HTR-8/SVneo (cell line): ENCODE results near the gene DTNB.
A peak's percentile ranks its signal among the peaks of the same experiment; 100 is the strongest.

Source experiments
- DNase-seq: peaks from one replicate; pipeline ENCODE4 v3.0.0; 2011; ENCODE audit warnings: low spot score, mixed read lengths; ENCODE audit not compliant: insufficient read length
- FAIRE-seq: peaks from 2 replicates; lab custom pipeline; 2011; peaks lifted over from hg19 to GRCh38; lab: Jason Lieb, UNC

Gene DTNB

DNA sequence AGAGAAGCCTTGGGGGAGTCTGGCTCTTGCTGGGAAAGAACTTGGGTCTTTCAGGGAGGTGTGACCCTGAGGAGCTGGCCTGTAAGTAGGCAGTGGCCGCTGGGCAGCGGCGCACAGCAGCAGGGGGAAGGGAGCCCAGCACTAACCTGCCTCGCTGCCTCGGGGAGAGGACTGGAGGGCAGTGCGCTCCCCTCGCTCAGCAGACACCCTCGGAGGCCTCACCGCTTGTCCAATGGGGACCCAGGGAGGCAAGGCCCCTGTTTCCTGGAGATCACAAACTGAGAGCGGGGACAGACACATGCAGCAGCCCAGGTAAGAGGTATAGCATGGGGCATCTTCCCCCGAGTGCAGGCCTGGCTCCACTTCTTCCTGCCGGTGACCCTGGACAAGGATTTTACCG, 335.0 kb downstream of the DTNB start:
- FAIRE-seq = no peak
- DNase-seq = no peak

DNA sequence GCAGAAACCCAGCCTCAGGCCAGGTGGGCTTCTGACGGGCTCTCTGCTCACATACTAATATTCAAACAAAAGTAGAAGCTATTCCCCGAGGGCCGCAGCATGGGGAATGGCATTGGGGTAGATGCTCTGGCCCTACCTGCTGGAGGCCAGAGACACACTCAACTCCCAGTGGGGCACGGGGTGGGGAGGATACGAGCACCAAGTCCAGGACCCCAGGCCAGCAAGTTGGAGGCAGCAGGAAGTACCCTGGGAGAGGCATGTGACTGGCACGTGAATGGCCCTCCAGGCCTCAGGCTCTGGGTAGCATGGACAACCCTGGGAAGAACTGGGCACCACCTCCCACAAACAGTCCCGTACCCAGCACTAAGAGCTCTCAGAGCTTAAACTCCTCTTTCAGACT, 335.5 kb downstream of the DTNB start:
- FAIRE-seq (no peak), DNase-seq (no peak)

DNA sequence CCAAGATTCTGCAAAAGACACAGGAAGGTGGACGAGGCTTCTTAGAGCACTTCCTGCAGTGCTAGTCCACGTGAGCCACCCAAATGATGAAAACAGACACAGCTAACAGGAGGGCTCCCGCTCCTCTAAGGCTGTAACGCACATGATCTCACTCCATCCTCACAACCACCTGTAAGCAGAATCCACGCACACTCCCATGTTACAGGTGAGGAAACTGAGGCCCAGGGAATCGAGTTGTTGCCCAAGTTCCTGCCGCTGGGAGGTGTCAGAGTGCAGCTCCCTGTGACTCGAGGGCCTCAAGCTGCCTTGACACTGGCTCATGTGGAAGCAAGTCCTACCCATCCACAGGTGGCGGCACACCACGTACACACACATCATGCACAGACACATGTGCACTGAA, 336.1 kb downstream of the DTNB start:
- FAIRE-seq = peak; percentile 83
- no peak for DNase-seq

DNA sequence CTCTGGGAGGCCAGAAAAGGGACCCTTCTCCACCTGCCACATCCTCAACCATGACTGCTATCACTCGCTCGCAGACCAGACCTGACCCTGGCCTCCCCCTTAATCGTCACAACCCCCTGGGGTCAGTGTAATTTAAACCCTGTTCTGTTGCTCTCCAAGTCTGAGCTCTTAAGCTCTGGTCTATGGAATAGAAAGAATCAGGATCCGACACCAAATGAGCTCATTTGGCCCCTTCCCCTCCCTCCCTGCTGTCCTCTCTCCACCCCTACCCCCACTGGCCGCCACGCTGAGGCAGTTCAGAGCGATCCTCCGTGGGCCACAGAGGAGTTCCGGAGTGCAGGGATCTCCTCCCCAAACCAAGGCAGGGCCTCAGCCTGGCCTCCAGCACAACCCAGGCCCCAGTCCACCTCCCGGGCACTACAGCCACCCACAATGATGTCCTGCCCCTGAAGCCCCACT, 337.0 kb downstream of the DTNB start:
- no peak for FAIRE-seq
- DNase-seq = no peak

DNA sequence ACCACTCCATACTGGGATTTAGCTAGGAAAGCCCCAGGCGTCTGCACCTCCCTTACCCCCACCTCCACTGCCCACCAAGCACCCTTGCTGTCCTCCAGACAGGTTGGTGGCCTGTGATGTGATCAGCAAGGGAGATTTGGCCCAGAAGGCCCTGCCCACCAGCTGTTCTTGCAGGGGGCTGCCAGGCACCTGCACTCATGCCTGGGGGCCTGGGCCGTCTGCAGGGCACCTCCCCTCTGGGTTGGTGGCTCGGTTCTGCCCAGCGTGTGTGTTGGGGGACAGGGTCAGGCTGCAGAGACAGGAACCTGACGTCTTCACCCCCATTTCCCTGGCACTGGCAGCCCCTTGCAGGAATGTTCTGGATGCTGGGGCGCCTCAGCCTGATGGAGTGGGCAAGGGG, 337.4 kb downstream of the DTNB start:
- no peak for FAIRE-seq

DNA sequence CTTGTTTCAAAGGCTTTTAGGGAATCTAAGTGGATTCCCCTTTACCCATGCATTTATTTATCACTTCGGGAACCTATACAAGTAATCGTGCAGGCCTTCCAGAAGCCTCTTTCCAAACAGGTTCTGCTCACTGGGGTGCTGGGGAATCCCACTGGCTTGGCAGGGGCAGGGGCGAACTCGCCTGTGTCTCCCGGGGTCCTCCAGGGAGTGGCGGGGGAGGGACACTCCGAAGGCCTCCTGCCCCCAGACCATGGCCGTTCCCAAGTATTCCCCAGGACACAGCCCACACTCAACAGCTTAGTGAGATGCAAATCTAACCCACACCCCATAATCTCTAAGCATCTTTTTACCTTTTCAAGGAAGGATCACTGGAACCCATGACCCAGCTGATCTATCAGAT, 338.2 kb downstream of the DTNB start:
- no peak for DNase-seq
- FAIRE-seq = no peak

More for the DNA sequence above, 337.4 kb downstream of the DTNB start:
- DNase-seq = no peak

DNA sequence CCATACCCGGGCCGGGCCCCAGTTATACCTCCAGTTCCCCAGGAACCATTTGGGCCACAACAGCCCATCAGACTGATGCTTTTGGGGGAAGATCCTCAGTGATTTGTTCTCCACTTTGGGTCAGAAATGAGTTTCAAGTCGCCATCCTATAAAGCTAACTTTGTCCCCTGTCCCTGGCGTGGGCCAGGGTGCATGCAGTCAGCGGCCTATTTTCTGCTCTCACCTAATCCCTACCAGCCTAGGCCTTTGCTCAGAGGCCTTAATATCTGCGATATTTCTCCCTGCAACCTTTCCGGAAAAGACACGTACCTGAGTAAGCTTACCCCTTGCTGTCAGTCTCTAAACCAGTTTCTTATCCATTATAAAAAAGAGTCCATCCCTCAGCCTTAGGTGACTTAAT, 338.9 kb downstream of the DTNB start:
- FAIRE-seq = no peak
- no peak for DNase-seq

DNA sequence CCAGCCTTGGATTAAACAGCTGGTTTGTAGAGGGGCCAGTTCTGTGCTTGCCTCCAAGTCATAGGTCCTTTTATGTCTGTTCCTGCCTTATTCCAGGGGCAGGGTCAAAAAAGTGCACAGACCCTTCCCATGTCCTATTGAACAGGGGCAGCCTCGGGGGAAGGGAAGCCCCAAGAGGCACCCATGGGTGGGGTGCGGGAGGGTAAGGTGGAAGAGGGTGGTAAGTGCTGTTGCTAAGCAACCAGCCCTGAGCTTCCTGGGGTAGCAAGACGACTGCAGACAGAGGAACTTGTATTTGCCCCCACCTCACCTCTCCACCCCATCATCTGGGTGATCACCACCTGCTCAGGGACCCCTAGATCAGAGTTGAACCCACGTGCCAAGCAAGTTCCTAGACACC, 339.4 kb downstream of the DTNB start:
- no peak for DNase-seq
- FAIRE-seq = no peak

DNA sequence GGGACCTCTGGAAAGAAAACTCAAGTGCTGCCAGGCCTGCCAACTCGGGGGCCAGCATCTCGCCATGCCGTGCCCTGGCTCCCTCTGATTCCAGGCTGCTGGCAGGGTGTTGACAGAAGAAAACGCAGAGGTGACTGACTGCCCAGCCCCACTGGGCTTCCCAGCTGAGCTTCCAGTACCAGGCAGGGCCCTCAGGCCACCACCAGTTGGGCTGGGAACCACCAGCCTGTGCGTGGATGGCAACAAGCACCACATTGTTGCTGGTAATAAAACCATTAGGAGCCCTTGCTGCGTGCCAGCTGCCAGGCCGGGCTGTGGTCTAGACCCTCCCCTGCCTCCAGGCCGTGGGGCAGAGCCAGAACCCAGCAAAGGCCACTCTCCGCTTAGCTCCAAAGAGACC, 340.8 kb downstream of the DTNB start:
- DNase-seq = no peak
- FAIRE-seq = peak; percentile 40

DNA sequence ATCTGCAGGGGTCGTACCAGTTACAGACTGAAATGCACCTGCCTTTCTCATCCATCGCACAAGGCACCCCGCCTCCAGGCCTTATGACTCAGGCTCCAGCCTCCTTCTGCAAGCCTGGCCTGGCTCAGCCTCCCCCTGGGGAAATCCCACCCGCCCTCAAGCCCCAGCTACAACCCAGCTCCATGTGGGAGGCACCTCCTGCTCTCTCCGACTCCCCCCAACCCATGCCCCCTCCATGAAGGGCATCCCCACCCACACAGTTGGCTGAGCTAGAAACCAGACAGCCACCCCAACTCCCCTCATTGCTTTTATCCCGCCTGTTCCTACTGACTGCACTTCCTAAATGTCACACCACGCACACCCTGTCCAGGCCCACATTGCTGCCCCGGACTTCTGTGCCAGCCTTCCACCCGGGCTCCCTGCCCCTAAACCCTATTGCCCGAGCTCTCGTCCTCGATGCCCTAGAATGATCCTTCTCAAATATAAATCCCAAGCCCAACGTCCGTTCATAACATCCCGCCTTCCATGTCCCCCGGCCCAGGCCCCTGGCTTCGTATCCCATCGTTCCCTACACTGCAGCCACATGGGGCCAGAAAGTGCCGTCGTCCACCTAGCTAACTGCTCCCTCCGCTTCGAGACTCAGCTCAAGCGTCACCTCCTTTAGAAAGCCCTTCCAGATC, 341.6 kb downstream of the DTNB start:
- DNase-seq = no peak
- FAIRE-seq = no peak

DNA sequence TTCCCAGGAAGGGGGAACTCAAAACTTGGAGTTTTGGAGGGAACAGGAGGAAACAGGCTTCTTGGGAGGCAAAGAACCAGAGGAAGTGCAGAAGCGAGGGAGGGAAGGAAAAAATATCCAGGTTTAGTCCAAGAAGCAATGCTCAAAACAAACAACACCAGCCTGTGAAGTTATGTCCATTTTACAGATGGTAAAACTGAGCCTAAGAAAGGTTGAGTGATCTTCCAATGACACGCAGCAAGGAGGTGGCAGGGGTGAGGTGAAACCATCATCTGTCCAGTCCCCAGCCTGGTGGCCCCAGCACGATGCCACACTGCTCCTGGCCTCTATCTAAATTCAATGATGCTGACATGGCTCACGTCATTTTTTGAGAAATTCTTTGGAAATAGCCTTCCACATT, 342.4 kb downstream of the DTNB start:
- DNase-seq = no peak
- no peak for FAIRE-seq

DNA sequence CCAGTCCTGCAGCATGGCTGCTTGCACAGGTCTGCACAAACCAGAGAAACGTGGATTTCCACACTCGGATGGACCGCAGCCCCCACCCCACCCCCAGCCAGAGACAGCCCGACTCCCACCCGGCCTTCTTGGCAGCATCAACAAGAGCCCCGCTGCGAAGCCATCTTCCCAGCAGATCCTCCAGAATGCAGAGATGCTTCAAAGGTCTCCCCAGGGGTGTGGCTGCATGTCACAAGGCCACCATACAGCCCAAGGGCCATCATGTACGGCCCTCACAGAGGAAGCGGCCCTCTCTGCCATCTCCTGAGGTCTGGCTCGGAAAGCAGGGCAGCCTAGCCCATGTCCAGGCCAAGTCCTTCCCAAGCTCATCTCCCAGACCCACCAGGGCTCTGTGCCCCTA, 343.1 kb downstream of the DTNB start:
- FAIRE-seq = no peak
- no peak for DNase-seq

DNA sequence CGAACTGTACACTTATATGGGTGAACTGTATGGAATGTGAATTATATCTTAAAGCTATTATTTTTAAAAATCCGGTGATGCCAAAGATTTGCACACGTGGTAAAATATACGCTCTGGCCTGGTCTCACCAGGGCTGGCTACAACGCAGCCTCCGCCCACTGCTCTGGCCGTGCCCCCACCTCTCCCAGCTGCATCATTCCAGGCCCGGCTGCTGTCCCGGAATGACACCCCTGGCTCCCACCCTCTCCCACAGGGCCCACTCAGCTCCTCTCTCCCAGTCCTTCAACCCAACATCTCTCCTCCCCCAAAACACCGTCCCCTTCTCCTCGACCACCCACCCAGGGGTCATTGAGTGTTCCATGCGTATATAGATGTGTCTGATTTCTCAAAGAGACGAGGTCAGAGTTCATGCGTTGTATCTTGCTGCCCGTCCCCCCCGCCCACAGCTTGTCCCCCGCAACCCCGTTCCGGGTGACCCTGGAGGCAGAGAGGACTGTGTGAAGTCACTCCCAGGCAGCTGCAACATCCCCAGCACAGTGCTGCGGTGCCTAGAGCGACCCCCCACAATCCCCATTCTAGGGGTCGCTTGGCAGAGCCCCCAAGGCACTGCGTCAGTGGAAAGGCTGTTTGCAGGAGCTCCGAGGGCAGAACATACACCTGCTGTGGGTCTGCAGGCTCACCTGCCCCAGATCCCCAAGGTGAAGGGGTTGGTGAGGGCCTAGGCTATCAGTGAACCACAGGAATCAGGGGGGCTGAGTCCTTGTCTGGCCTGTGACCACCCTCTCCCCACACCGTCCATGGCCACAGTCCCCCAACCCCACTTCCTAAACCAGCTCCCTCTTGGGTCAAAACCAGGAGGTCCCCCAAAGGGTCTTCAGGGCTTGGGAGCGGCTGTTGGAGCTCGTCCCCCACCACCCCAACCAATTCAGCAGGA, 345.0 kb downstream of the DTNB start:
- FAIRE-seq (no peak), DNase-seq (no peak)
